ENCODE data around the gene RALGAPA2.

The RALGAPA2 gene

GRCh38 chr20:20627471-20627870, 85.0 kb downstream of the RALGAPA2 start:
- no peak for DNase-seq

- no peak for DNase-seq
These were observed 87.5 kb downstream of the RALGAPA2 start for GRCh38 chr20:20624914-20625313.

GRCh38 chr20:20621195-20621594, 91.2 kb downstream of the RALGAPA2 start:
- DNase-seq = no peak

GRCh38 chr20:20614391-20614790, 98.1 kb downstream of the RALGAPA2 start:
- no peak for DNase-seq

- no peak for DNase-seq
These were observed 100.2 kb downstream of the RALGAPA2 start for GRCh38 chr20:20612251-20612650.

GRCh38 chr20:20611167-20611566, 101.3 kb downstream of the RALGAPA2 start:
- DNase-seq = no peak

GRCh38 chr20:20609522-20609921, 102.9 kb downstream of the RALGAPA2 start:
- DNase-seq = no peak

GRCh38 chr20:20608641-20609040, 103.8 kb downstream of the RALGAPA2 start:
- no peak for DNase-seq

- DNase-seq = no peak
These were observed 104.4 kb downstream of the RALGAPA2 start for GRCh38 chr20:20608041-20608440.

- no peak for DNase-seq
These were observed 105.6 kb downstream of the RALGAPA2 start for GRCh38 chr20:20606881-20607280.

GRCh38 chr20:20606050-20606449, 106.4 kb downstream of the RALGAPA2 start:
- no peak for DNase-seq

GRCh38 chr20:20604907-20605306, 107.5 kb downstream of the RALGAPA2 start:
- no peak for DNase-seq

GRCh38 chr20:20604357-20604756, 108.1 kb downstream of the RALGAPA2 start:
- DNase-seq = no peak

GRCh38 chr20:20603339-20603990, 109.0 kb downstream of the RALGAPA2 start:
- no peak for DNase-seq

GRCh38 chr20:20597966-20598365, 114.5 kb downstream of the RALGAPA2 start:
- DNase-seq = no peak

- DNase-seq = peak; percentile 43
These were observed 118.3 kb downstream of the RALGAPA2 start for GRCh38 chr20:20594171-20594530.

GRCh38 chr20:20593447-20594170, 118.8 kb downstream of the RALGAPA2 start:
- DNase-seq = peak; percentile 80

- no peak for DNase-seq
These were observed 127.3 kb downstream of the RALGAPA2 start for GRCh38 chr20:20585146-20585545.

GRCh38 chr20:20582734-20583133, 129.7 kb downstream of the RALGAPA2 start:
- DNase-seq = no peak

- no peak for DNase-seq
These were observed 132.3 kb downstream of the RALGAPA2 start for GRCh38 chr20:20580139-20580538.

GRCh38 chr20:20578838-20579237, 133.6 kb downstream of the RALGAPA2 start:
- no peak for DNase-seq

GRCh38 chr20:20573797-20574196, 138.6 kb downstream of the RALGAPA2 start:
- DNase-seq = no peak

GRCh38 chr20:20571068-20571780, 141.2 kb downstream of the RALGAPA2 start:
- no peak for DNase-seq

GRCh38 chr20:20568604-20569205, 143.7 kb downstream of the RALGAPA2 start:
- peak; percentile 56 for DNase-seq

Measured in HCEC 1CT (cell line).